NCI-H2227 (cell line): ENCODE data around the gene GPSM1.

Experiments used
- DNase-seq: peaks from one replicate; lab custom pipeline; 2025; ENCODE audit not compliant: unreplicated experiment; lab: John Stamatoyannopoulos, UW

Gene GPSM1

GRCh38 chr9:136373300-136374182 lies 46.2 kb downstream of the GPSM1 start, which contains the start of gene CARD9:
CARD9 (minus strand) TSS chr9:136373669; CDS start chr9:136372078, 1,591 bp downstream.
- DNase-seq = no peak

GRCh38 chr9:136374183-136374575 lies 46.8 kb downstream of the GPSM1 start:
- DNase-seq = no peak

GRCh38 chr9:136375096-136375495 lies 47.8 kb downstream of the GPSM1 start:
- DNase-seq = no peak

GRCh38 chr9:136376457-136376856 lies 49.1 kb downstream of the GPSM1 start:
- no peak for DNase-seq

- no peak for DNase-seq
These were observed 50.2 kb downstream of the GPSM1 start for GRCh38 chr9:136377341-136378169.

GRCh38 chr9:136378170-136379002 lies 51.0 kb downstream of the GPSM1 start:
- DNase-seq = no peak

- no peak for DNase-seq
These were observed 51.6 kb downstream of the GPSM1 start for GRCh38 chr9:136379003-136379287.

- DNase-seq = no peak
These were observed 52.1 kb downstream of the GPSM1 start for GRCh38 chr9:136379401-136379800.

- no peak for DNase-seq
These were observed 52.6 kb downstream of the GPSM1 start for GRCh38 chr9:136379891-136380290.

- DNase-seq = no peak
These were observed 53.0 kb downstream of the GPSM1 start for GRCh38 chr9:136380381-136380780.

- no peak for DNase-seq
These were observed 54.0 kb downstream of the GPSM1 start for GRCh38 chr9:136381311-136381710.

GRCh38 chr9:136381966-136382513 lies 54.7 kb downstream of the GPSM1 start:
- no peak for DNase-seq

- DNase-seq = no peak
These were observed 56.1 kb downstream of the GPSM1 start for GRCh38 chr9:136383436-136383835.

- no peak for DNase-seq
These were observed 57.7 kb downstream of the GPSM1 start for GRCh38 chr9:136385015-136385414.

GRCh38 chr9:136386018-136386417 lies 58.7 kb downstream of the GPSM1 start:
- no peak for DNase-seq

GRCh38 chr9:136387217-136387616 lies 59.9 kb downstream of the GPSM1 start:
- DNase-seq = no peak

- DNase-seq = no peak
These were observed 62.1 kb downstream of the GPSM1 start for GRCh38 chr9:136389396-136389795.

- DNase-seq = no peak
These were observed 64.6 kb downstream of the GPSM1 start for GRCh38 chr9:136391737-136392537.

GRCh38 chr9:136392538-136393449 lies 65.5 kb downstream of the GPSM1 start:
- DNase-seq = no peak
